ENCODE data around the gene SCMH1.

GRCh38 chr1:41022424-41022823, 219.7 kb downstream of the SCMH1 start:
- TF ChIP-seq CTCF (IDR thresholded peaks at IDR 0.05; ENCODE audit: low read length) = no peak
- TF ChIP-seq EZH2 (IDR thresholded peaks at IDR 0.05; ENCODE audit: borderline replicate concordance, low read length) = no peak
